Measurements from ENCODE around the gene DHRS4L2. TPM values are rescaled to one million over a fixed set of nuclear protein-coding genes. Genes with fewer than 3 reads are reported as not detected.
"Not testable (repeated sequence)": the region's sequence is repeated elsewhere in the genome, so short reads cannot be mapped to it uniquely, and the experiment has no call there.

Gene DHRS4L2
- total RNA-seq, 1 donor from 2014 or later: 15.7 TPM

GRCh38 chr14:24011051-24011450, 22.3 kb downstream of the DHRS4L2 start:
- Histone ChIP-seq H3K9me3 (replicated peaks) (no peaks in the 10 kb centered on the region), H3K27me3 (ENCODE audit: low read depth) (no peaks in the 10 kb centered on the region), H3K4me3 (no peak overlapping the region), H3K4me1 (peaks cover 7% of the 10 kb centered on the region), H3K36me3 (no peaks in the 10 kb centered on the region), H3K27ac (replicated peaks) (no peak overlapping the region)
- no peak for TF ChIP-seq CTCF (IDR thresholded peaks at IDR 0.05; ENCODE audit: borderline replicate concordance)
- intact Hi-C loops (cut with micrococcal nuclease): no loop called here
- no peak for DNase-seq

- DNase-seq: not testable (repeated sequence)
These were observed 24.1 kb downstream of the DHRS4L2 start for GRCh38 chr14:24012726-24013273.

GRCh38 chr14:24013654-24014514, 25.2 kb downstream of the DHRS4L2 start:
- intact Hi-C loops (cut with micrococcal nuclease): no loop called here
- DNase-seq: no peak
- H3K4me1 ChIP-seq: peaks cover 3% of the 10 kb centered on the region
- peaks cover under 1% of the 10 kb centered on the region for H3K9me3 ChIP-seq (replicated peaks)
- H3K27ac ChIP-seq (replicated peaks): no peak overlapping the region
- TF ChIP-seq CTCF (IDR thresholded peaks at IDR 0.05; ENCODE audit: borderline replicate concordance): peak; percentile 97
- no peaks in the 10 kb centered on the region for H3K36me3 ChIP-seq
- no peak overlapping the region for H3K4me3 ChIP-seq
- no peaks in the 10 kb centered on the region for H3K27me3 ChIP-seq (ENCODE audit: low read depth)

More at GRCh38 chr14:24012726-24013273, 24.1 kb downstream of the DHRS4L2 start:
- H3K27ac ChIP-seq (replicated peaks); intact Hi-C loops (cut with micrococcal nuclease); H3K4me3 ChIP-seq; H3K4me1 ChIP-seq; H3K9me3 ChIP-seq (replicated peaks); H3K36me3 ChIP-seq; H3K27me3 ChIP-seq (ENCODE audit: low read depth): not testable (repeated sequence)

GRCh38 chr14:24015745-24016144, 27.0 kb downstream of the DHRS4L2 start:
- H3K4me1 ChIP-seq; H3K4me3 ChIP-seq; H3K27me3 ChIP-seq (ENCODE audit: low read depth); H3K9me3 ChIP-seq (replicated peaks); H3K36me3 ChIP-seq; DNase-seq; H3K27ac ChIP-seq (replicated peaks): not testable (repeated sequence)
- intact Hi-C loops (cut with micrococcal nuclease): loop anchor here (5.0 kb wide), 1 partner anchor 43 kb away; no protein-coding TSS in a partner anchor

GRCh38 chr14:24018978-24019377, 30.2 kb downstream of the DHRS4L2 start:
- not testable (repeated sequence) for H3K4me3 ChIP-seq; H3K27me3 ChIP-seq (ENCODE audit: low read depth); H3K27ac ChIP-seq (replicated peaks); H3K36me3 ChIP-seq; DNase-seq; H3K4me1 ChIP-seq; H3K9me3 ChIP-seq (replicated peaks)
- intact Hi-C loops (cut with micrococcal nuclease): loop anchor here (5.0 kb wide), 1 partner anchor 47 kb away; no protein-coding TSS in a partner anchor

- not testable (repeated sequence) for H3K27ac ChIP-seq (replicated peaks); H3K27me3 ChIP-seq (ENCODE audit: low read depth); H3K4me3 ChIP-seq; H3K4me1 ChIP-seq; H3K36me3 ChIP-seq; DNase-seq; H3K9me3 ChIP-seq (replicated peaks)
- peak; percentile 32 for TF ChIP-seq CTCF (IDR thresholded peaks at IDR 0.05; ENCODE audit: borderline replicate concordance)
- intact Hi-C loops (cut with micrococcal nuclease): loop anchor here (5.0 kb wide), 1 partner anchor 48 kb away; no protein-coding TSS in a partner anchor
These were observed 31.2 kb downstream of the DHRS4L2 start for GRCh38 chr14:24019944-24020343.

GRCh38 chr14:24020520-24020919, 31.8 kb downstream of the DHRS4L2 start:
- H3K27ac ChIP-seq (replicated peaks); H3K4me1 ChIP-seq; intact Hi-C loops (cut with micrococcal nuclease); H3K27me3 ChIP-seq (ENCODE audit: low read depth); DNase-seq; H3K9me3 ChIP-seq (replicated peaks); H3K36me3 ChIP-seq; H3K4me3 ChIP-seq: not testable (repeated sequence)

GRCh38 chr14:24024939-24025418, 36.2 kb downstream of the DHRS4L2 start:
- H3K27ac ChIP-seq (replicated peaks); H3K27me3 ChIP-seq (ENCODE audit: low read depth); H3K4me1 ChIP-seq; intact Hi-C loops (cut with micrococcal nuclease); DNase-seq; H3K36me3 ChIP-seq; H3K9me3 ChIP-seq (replicated peaks); H3K4me3 ChIP-seq: not testable (repeated sequence)

- intact Hi-C loops (cut with micrococcal nuclease); H3K4me3 ChIP-seq; H3K4me1 ChIP-seq; DNase-seq; H3K36me3 ChIP-seq; H3K27ac ChIP-seq (replicated peaks); H3K27me3 ChIP-seq (ENCODE audit: low read depth): not testable (repeated sequence)
- peaks cover 19% of the 10 kb centered on the region for H3K9me3 ChIP-seq (replicated peaks)
These were observed 41.0 kb downstream of the DHRS4L2 start for GRCh38 chr14:24029687-24030086.

GRCh38 chr14:24031331-24031730, 42.6 kb downstream of the DHRS4L2 start:
- intact Hi-C loops (cut with micrococcal nuclease); H3K27ac ChIP-seq (replicated peaks); H3K36me3 ChIP-seq; H3K4me3 ChIP-seq; H3K27me3 ChIP-seq (ENCODE audit: low read depth); H3K4me1 ChIP-seq; DNase-seq: not testable (repeated sequence)
- peaks cover 19% of the 10 kb centered on the region for H3K9me3 ChIP-seq (replicated peaks)

Data from left ventricle myocardium inferior (tissue), 1 donor.